HG03064 (cell line): Measurements from ENCODE around the gene PIH1D1.
"Not testable (repeated sequence)": the region's sequence is repeated elsewhere in the genome, so short reads cannot be mapped to it uniquely, and the experiment has no call there.

Experiments used
- ATAC-seq: cut with Tn5 transposase; IDR thresholded peaks from one replicate; pipeline ENCODE4 v1.9.1; 2021; ENCODE audit warnings: low read depth; ENCODE audit not compliant: unreplicated experiment

Gene PIH1D1

GRCh38 chr19:49481020-49481683, 29.5 kb upstream of the PIH1D1 start:
- ATAC-seq = no peak

- no peak for ATAC-seq
These were observed 28.5 kb upstream of the PIH1D1 start for GRCh38 chr19:49479975-49480628.

GRCh38 chr19:49475995-49476880, 24.6 kb upstream of the PIH1D1 start:
- no peak for ATAC-seq

- no peak for ATAC-seq
These were observed 23.7 kb upstream of the PIH1D1 start for GRCh38 chr19:49475191-49475917.

GRCh38 chr19:49474542-49474924, 22.9 kb upstream of the PIH1D1 start:
- no peak for ATAC-seq

GRCh38 chr19:49473868-49474541, 22.4 kb upstream of the PIH1D1 start, which contains the start of gene FLT3LG:
FLT3LG (plus strand) TSS chr19:49474215; CDS start chr19:49474640, 425 bp downstream.
- no peak for ATAC-seq

GRCh38 chr19:49473501-49473867, 21.9 kb upstream of the PIH1D1 start:
- not testable (repeated sequence) for ATAC-seq

- ATAC-seq = no peak
These were observed 21.3 kb upstream of the PIH1D1 start for GRCh38 chr19:49472936-49473335.

- no peak for ATAC-seq
These were observed 19.0 kb upstream of the PIH1D1 start for GRCh38 chr19:49470615-49470978.

GRCh38 chr19:49469828-49470614, 18.4 kb upstream of the PIH1D1 start:
- ATAC-seq = no peak

GRCh38 chr19:49468746-49469447, 17.3 kb upstream of the PIH1D1 start:
- ATAC-seq = no peak

- no peak for ATAC-seq
These were observed 16.6 kb upstream of the PIH1D1 start for GRCh38 chr19:49468199-49468598.

- no peak for ATAC-seq
These were observed 13.8 kb upstream of the PIH1D1 start for GRCh38 chr19:49465371-49465770.

- ATAC-seq = no peak
These were observed 12.5 kb upstream of the PIH1D1 start for GRCh38 chr19:49463960-49464740.

- ATAC-seq = no peak
These were observed 10.9 kb upstream of the PIH1D1 start for GRCh38 chr19:49462492-49462891.

- no peak for ATAC-seq
These were observed 10.0 kb upstream of the PIH1D1 start for GRCh38 chr19:49461656-49462055.

GRCh38 chr19:49461130-49461529, 9.5 kb upstream of the PIH1D1 start:
- not testable (repeated sequence) for ATAC-seq

GRCh38 chr19:49459388-49459787, 7.8 kb upstream of the PIH1D1 start:
- no peak for ATAC-seq
